ENCODE results near the gene DPY30.
"Not testable (repeated sequence)": the region's sequence is repeated elsewhere in the genome, so short reads cannot be mapped to it uniquely, and the experiment has no call there.

The DPY30 gene

DNA sequence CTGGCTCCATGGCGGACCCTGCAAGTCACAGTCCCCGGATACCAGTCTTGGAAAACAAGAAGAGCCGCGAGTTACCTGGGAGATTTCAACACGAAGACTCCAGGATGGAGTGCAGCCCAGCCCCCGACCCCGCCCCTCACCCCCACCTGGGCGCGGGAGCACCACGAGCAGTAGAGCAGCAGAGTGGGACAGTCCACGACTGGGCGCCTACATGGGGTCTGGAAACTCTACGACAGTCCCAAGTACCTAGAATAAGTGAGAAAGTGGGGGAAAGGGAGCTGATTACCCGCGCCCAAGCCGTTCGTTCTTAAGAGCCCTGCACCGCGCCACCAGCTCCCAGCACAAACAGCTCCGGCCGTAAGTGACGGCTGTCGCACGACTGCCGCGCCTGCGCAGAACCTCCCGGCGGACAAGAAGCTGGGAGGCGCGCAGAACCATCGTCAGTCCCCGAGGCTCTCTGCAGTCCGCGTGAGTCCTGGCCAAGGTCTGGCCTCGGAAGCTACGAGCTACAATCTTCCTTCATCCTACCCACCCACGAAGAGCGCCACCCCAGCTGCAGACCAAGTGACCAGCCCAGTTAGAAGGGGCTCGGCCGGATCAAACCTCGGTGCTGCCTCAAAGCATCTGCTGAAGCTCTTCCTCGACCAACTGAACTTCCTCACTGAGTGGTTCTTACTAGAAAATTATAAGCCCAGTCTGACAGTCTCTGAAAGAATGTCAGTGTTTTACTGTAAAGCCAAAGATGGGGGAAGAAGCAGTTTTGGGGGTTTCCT, at the start of gene DPY30:
Gene DPY30, minus strand, starts transcription at position 359 of the 773 bp plus-strand sequence. Its CDS starts 349 bp downstream, at position 10.
- DNase-seq, result peak; percentile 85 to 86

DNA sequence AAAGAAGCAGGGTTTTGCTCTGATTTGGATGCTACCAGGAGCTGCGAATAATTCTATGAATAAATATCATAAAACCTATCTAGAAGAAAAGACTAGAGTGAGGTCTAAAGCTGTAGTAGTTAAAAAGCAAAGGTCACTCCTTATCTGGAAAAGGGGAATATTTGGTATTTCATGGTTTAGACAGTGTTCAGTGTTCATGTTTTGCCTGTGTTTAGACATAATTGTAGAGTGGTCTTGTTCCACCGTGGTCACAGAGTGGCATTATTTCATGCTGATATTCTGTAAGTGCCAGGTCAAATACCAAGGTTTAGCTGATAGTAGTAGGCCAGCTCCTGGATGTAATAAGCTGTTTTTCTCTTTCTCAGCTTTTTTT, 34.5 kb upstream of the DPY30 start:
- DNase-seq, result no peak

DNA sequence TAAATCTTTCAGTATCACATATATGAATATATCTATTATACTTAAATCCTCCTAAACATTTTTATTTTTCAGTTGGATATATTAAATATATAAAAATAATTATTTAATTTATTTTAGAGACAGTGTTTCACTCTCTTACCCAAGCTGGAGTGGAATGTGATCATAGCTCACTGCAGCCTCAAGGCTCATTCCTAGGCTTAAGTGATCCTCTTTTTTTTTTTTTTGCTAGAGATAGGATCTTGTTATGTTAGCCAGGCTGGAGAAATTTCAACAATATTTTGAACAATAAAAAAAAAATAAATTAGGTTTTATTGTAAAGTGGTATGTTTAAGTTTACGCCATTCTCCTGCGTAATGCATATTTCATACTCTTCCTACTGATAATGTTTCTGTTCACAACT, 27.9 kb upstream of the DPY30 start:
- DNase-seq, result no peak

DNA sequence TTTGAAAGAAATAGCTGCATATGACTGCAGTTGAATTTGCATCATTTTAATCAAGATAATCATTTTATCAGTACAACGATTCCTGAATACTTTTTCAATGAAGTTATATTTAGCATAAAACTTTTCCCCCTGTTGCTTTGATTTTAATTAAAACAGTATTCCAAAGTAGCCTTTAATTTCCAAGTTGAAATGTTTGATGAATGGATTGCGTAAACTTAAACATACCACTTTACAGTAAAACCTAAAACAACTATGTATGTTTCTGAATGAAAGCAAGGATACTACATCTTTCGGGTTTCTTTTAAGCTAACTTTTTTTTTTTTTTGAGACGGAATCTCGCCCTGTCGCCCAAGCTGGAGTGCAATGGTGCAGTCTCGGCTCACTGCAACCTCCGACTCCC, 25.1 kb upstream of the DPY30 start:
- DNase-seq, result no peak

DNA sequence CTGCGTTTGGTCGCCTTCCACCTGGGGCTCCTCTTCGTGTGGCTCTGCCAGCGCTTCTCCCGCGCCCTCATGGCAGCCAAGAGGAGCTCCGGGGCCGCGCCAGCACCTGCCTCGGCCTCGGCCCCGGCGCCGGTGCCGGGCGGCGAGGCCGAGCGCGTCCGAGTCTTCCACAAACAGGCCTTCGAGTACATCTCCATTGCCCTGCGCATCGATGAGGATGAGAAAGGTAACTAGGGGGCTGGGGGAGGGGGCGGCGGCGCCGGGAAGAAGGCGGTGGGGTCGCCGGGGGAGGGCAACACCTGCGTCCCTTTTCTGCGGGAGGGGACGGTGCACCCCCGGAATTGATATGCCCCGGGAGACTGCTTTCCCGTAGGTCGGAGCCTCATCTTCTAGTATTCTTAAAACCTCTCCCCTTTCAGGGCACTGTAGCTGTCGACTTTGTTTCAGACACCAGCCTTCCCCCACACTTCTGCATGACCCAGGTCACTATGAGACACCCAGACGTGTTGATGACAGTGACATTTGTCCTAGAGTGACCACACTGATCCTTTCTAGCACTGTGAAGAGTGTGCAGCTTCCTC, 24.5 kb upstream of the DPY30 start:
- peak; percentile 5 to 7 for DNase-seq

DNA sequence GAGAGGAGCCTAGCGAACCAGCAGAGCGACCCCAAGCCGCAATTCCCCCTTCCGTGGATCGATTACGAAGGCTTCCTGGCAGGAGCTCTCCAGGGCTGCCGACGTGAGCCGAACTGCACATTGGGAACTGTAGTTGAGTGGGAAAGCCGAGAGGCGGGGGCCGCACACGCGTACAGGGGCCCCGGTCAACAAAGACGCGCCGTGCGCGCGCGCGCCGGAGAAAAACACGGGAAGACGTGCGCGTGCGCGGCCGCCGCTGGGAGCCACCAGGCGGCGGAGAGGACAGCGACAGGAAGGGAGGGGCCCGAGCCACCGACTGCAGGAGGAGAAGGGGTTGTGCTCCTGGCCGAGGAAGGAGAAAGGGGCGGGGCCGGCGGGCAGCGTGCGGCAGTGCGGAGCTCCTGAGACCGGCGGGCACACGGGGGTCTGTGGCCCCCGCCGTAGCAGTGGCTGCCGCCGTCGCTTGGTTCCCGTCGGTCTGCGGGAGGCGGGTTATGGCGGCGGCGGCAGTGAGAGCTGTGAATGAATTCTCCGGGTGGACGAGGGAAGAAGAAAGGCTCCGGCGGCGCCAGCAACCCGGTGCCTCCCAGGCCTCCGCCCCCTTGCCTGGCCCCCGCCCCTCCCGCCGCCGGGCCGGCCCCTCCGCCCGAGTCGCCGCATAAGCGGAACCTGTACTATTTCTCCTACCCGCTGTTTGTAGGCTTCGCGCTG, 23.9 kb upstream of the DPY30 start, which contains the start of gene SPAST:
Gene SPAST, plus strand, starts transcription at position 247 of the 711 bp plus-strand sequence. Its CDS starts 276 bp downstream, at position 523.
- DNase-seq, result peak; percentile 94 to 96

DNA sequence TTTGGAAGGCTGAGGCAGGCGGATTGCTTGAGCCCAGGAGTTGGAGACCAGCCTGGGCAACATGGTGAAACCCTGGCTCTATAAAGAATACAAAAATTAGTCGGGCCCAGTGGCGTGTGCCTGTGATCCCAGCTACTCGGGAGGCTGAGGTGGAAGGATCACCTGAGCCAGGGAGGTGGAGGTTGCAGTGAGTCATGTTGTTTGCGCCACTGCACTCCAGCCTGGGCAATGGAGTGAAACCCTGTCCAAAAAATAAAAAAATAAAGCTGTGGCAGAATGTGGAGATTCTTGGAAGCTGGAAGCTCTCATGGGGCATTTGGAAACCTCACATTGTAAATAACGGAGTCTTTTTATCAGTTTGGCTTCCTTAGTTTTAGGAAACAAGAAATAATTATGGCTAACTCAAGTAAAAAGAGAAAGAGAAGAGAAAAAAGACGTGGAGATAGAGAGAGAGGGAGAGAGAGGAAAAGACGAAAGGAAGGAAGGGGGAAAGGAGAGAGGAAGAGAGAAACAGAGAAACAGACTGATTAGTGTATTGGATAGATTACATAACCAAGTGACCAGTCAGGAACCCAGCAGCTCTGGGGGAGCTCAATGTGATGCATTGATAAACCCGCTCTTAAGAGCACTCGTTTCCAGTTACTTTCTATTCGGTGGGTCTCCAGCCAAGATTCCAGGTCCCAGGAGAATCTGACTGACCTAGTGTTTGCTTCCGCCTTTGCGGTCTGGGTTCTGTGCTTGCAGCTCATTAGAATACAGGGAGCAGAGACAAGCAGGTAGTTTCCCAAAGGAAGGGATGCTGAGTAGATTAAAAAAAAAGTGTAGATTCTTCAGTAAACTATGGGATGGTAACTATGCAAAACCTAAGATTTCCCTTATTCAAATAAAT, 22.6 kb upstream of the DPY30 start:
- no peak for DNase-seq

DNA sequence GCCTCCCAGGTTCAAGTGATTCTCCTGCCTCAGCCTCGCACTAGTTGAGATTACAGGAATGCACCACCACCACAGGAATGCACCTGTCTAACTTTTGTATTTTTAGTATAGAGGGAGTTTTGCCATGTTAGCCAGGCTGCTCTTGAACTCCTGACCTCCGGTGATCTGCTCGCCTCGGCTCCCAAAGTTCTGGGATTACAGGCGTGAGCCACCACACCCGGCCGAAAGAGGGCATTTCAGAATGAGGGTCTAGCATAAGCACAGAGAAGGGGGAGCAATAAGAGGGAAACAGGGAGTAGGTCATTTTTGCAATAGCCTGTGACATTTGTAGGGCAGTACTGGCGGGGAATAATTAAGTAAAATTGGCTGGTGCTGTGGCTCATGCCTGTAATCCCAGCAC, 21.8 kb upstream of the DPY30 start:
- DNase-seq, result no peak

DNA sequence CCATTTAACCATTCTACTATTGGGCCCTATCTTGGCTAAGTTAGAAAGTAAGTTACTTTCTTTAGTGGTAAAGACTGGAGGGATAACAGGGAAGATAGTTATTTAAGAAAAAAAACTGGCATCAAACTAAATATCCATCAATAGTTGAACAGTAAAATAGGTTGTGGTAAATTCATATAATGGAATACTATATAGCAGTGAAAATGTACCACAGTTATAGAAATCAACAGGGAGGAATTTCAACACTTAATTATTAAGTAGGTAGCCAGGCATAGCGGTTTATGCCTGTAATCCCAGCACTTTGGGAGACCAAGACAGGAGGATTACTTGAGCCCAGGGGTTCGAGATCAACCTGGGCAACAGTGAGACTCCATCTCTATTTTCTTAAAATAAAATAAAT, 20.7 kb upstream of the DPY30 start:
- no peak for DNase-seq

DNA sequence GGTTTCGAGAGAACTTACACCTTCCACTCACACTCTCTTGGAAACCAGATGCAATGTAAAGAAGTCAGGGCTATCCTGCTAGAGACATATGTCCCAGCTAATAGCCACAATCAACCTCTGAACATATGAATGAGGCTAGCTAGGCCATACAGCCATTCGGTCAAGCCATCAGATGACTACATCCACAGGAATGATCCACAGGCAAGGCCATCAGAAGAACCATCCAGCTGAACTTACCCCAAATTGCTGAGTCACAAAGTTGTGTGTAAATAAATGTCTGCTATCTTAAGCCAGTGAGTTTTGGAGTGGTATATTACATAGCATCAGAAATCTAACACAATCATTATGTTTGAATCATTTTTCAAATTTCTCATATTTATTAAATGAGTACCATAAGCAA, 18.5 kb upstream of the DPY30 start:
- no peak for DNase-seq

DNA sequence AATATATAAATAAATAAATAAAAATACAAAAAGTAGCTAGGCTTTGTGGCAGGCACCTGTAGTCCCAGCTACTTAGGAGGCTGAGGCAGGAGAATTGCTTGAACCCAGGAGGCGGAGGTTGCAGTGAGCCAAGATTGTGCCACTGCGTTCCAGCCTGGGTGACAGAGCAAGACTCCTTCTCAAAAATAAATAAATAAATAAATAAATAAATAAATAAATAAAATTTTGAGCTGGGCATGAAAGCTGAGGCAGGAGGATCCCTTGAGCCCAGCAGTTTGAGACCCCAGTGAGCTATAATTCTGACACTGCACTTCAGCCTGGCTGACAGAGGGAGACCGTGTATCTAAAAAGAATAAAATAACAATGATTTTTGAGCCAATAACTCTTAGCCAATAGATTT, 15.0 kb upstream of the DPY30 start:
- DNase-seq, result not testable (repeated sequence)

DNA sequence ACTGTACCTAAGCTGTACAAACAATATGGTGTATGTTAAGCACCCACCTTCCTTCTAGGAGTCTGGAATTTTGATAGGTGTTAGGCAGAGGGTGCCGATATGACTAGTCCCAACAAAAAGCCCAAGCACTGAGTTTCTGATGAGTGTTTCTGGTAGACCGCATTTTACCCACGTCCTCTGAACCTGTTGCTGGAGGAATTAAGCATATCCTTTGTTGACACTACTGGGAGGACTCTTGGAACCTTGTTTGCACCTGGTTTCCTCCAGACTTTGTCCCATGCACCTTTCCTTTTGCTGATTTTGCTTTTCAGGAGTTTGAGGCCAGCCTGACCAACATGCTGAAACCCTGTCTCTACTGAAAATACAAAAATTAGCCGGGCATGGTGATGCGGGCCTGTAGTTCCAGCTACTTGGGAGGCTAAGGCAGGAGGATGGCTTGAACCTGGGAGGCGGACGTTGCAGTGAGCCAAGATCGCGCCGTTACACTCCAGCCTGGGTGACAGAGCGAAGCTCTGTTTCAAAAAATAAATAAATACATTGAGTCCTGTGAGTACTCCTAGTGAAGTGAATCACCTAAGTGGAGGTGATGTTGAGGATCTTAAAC, 12.3 kb upstream of the DPY30 start:
- DNase-seq, result no peak

DNA sequence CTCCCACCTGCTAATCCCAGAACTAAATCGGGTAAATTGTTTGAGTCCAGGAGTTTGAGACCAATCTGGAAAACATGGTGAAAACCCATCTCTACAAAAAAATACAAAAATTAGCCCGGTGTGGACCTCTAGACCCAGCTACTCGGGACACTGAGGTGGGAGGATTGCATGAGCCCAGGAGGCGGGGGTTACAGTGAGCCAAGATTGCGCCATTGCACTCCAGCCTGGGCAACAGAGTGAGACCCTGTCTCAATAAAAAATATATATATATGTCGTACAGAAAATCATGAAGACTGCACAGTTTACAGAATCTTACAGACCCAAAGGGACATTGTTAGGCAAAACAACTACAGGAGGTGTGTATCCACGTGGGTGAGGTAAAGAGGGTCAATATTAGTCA, 4.0 kb upstream of the DPY30 start:
- no peak for DNase-seq

DNA sequence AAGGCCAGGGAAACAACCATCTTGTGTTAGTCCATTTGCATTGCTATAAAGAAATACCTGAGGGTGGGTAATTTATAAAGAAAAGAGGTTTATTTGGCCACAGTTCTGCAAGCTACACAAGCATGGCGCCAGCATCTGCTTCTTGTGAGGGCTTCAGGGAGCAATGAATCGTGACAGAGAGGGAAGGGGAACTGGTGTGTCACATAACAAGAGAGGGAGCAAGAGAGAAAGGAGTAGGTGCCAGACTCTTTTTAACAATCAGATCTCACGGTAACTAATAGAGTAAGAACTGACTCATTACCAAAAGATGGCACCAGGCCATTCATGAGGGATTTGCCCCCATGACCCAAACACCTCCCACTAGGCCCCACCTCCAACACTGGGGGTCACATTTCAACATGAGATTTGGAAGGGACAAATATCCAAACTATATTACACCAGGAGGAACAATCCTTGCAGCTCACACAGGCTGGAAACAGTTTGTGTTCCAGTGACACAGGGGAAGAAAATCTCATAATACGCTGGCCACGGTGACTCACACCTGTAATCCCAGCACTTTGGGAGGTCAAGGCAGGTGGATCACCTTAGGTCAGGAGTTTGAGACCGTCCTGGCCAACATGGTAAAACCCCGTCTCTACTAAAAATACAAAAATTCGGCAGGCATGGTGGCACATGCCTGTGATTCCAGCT, 5.3 kb downstream of the DPY30 start:
- DNase-seq, result not testable (repeated sequence)

DNA sequence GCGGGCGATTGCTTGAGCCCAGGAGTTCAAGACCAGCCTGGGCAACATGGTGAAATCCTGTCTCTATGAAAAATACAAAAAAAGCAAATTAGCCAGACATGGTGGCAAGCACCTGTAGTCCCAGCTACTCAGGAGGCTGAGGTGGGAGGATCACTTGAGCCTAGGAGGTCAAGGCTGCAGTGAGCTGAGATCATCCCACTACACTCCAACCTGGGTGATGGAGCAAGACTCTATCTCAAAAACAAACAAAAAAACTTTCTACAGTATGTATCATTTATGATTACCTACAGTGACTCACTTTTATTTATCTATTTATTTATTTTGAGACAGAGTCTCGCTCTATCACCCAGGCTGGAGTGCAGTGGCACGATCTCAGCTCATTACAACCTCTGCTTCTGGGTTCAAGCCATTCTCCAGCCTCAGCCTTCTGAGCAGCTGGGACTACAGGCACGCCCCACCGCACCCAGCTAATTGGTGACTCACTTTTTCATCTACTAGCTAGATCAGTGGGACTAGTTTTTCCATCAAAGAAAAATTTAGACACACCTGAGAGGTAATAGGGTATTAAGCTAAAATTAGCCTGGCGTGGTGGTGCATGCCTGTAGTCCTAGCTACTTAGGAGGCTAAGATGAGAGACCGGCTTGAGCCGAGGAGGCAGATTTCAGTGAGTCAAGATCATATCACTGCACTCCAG, 20.7 kb downstream of the DPY30 start:
- DNase-seq, result not testable (repeated sequence)

DNA sequence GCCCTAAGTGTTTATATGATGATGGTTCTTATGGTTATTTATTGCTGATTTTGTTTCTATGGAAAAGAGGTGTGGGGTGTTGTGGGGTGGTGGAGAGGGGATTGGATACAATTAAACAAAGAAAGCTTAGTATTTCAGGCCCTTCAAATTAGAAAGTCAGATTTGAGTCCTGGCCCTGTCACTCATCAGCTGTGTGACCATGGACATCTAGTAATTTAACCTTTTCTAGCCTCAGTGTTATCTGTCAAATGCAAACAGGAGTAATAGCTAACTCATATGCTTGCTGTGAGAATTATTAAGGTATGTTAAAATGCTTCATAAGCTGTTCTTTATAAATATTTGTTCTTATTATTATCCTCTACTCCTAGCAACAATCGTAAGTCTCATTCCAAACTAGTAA, 26.7 kb downstream of the DPY30 start:
- DNase-seq, result no peak

DNA sequence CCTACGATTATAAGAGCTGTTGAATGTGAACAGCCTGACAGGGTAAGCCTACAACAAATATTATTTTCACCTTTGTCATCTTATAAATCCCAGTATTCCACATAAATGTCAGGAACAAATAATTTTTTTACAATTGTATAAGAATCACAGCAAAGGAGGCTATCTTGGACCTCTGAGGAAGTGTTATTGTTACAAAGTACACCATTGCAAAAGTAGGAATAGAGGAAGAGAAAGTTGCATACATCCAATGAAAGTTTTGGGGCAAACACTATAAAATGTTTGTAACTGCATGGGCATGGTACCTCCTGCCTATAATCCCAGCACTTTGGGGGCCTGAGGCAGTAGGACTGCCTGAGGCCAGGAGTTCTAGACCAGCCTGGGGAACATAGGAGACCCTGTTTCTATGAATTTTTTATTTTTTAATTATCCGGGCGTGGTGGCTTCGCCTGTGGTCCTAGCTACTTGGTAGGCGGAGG, 28.1 kb downstream of the DPY30 start:
- no peak for DNase-seq

DNA sequence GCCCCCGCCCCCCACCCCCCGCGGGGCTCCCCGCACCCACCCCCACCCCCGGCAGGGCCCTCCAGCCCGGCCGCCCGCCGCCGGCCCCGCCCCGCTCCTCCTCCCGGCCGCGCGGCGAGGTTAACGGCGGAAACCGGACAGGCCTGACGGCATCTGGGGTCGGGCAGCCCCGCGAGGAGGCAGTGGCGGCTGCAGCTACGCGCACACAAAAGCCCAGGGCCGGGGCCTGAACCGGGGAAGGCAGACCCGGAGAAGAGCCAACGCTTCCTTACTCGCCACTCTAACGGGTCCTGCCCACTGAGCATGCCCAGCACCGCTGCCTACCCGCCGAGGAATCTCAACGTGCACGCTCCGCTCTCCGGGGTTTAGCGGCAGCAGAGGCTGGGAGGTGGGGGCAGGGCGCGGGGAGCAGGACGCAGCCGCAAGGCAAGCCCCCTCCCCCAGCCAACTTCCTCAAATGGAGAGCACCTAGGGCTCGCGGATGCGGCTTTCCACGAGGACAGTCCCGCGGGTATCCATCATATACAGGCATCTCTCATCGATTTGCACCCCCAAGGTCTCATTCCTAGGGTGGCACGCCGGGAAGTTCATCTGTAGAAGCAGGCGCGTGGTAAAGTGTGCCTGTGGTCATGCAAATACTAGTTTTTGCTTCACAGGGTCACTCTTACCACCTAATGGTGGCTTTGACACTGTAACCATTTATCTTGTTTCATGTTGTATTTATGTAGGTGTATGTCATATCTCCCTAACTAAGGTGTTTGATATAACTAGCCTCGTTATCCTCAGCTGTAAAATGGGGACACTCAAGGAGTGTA, 28.7 kb downstream of the DPY30 start, which contains the start of gene MEMO1:
Gene MEMO1, minus strand, starts transcription at position 339 of the 815 bp plus-strand sequence. CDS start 761 bp downstream, outside the sequence.
- DNase-seq, result peak; percentile 87 to 89

DNA sequence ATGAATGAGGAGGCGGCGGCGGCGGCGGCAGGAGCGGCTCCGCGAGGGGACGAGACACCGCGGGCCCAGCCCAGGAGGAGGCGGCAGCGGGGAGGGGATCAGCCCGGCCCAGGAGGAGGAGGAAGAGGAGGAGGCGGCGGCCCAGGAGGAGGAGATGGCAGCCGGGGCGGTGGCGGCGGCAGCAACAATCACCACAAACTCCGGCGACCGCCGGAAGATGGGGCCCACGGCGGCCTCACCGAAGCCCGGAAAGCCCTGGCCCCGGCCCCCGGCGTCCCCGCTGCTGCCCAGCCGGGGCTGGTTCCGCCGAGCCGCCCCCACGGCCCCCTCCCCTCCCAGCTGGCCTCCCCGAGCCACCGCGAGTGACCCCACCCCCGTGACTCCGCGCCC, 29.3 kb downstream of the DPY30 start:
- peak; percentile 53 to 55 for DNase-seq
